ENCODE data around the gene GRID2IP. TPM values are rescaled to one million over a fixed set of nuclear protein-coding genes. Genes with fewer than 3 reads are reported as not detected.
A peak's percentile ranks its signal among the peaks of the same experiment; 100 is the strongest.
"Not testable (repeated sequence)": the region's sequence is repeated elsewhere in the genome, so short reads cannot be mapped to it uniquely, and the experiment has no call there.

Gene GRID2IP
- total RNA-seq, 4 donors from 2014 or later: 0.13 TPM; not detected in 3

DNA sequence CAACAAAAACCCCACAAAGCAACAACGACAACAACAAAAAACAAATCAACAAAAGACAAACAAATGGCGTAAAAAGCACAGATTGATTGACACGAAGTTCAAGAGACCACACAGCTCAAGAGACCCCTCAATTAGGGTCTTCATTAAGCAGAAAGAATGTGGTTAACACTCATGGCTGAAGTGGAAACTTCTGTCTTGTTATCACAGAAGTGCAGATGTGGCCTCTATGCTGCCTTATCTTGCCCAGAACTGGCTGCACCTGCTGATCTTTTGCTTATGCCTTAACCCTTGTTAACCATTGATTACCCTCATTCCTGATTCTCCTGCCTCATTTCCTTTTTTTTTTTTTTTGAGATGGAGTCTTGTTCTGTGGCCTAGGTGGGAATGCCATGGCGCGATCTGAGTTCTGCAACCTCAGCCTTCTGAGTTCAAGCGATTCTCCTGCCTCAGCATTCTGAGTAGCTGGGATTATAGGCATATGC, 100.0 kb downstream of the GRID2IP start:
- ATAC-seq (no peak), DNase-seq (no peak)
- H3K9me3 ChIP-seq: no peaks in the 10 kb centered on the region
- H3K4me3 ChIP-seq: no peak overlapping the region
- intact Hi-C loops (cut with DNase I; ENCODE audit: low total_unique reads) (no loop called here), in situ Hi-C loops (cut with MboI; ENCODE audit: low sequenced_read_pairs in 4 of 4) (no loop called here)
- TF ChIP-seq POLR2A (IDR thresholded peaks at IDR 0.05): no peak
- TF ChIP-seq, protein P1, sequence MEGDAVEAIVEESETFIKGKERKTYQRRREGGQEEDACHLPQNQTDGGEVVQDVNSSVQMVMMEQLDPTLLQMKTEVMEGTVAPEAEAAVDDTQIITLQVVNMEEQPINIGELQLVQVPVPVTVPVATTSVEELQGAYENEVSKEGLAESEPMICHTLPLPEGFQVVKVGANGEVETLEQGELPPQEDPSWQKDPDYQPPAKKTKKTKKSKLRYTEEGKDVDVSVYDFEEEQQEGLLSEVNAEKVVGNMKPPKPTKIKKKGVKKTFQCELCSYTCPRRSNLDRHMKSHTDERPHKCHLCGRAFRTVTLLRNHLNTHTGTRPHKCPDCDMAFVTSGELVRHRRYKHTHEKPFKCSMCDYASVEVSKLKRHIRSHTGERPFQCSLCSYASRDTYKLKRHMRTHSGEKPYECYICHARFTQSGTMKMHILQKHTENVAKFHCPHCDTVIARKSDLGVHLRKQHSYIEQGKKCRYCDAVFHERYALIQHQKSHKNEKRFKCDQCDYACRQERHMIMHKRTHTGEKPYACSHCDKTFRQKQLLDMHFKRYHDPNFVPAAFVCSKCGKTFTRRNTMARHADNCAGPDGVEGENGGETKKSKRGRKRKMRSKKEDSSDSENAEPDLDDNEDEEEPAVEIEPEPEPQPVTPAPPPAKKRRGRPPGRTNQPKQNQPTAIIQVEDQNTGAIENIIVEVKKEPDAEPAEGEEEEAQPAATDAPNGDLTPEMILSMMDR (IDR thresholded peaks at IDR 0.05 in 4 of 5, conservative IDR thresholded peaks at IDR 0.05 in 1 of 5): no peak
- H3K27me3 ChIP-seq: no peaks in the 10 kb centered on the region
- H3K4me1 ChIP-seq: peaks cover 7 to 8% of the 10 kb centered on the region in 2 donors
- no peaks in the 10 kb centered on the region for H3K36me3 ChIP-seq
- no peak overlapping the region for H3K27ac ChIP-seq

DNA sequence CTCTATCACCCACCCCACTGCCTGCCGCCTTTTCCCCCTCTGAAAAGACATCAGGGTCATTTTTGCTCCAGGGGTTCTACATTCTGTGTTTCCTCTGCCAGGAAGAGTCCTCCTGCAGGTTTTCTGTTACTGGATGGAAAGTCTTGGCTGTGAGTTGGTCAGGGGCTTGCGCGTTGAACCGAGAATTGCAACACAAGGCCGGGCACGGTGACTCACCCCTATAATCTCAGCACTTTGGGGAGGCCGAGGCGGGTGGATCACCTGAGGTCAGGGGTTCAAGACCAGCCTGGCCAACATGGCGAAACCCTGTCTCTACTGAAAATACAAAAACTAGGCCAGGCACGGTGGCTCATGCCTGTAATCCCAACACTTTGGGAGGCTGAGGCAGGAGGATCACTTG, 100.7 kb downstream of the GRID2IP start:
- H3K36me3 ChIP-seq; ATAC-seq; H3K9me3 ChIP-seq; DNase-seq; H3K4me3 ChIP-seq; intact Hi-C loops (cut with DNase I; ENCODE audit: low total_unique reads); H3K27ac ChIP-seq; in situ Hi-C loops (cut with MboI; ENCODE audit: low sequenced_read_pairs in 4 of 4); H3K27me3 ChIP-seq: not testable (repeated sequence)
- H3K4me1 ChIP-seq: peaks cover 8 to 13% of the 10 kb centered on the region in 2 donors

DNA sequence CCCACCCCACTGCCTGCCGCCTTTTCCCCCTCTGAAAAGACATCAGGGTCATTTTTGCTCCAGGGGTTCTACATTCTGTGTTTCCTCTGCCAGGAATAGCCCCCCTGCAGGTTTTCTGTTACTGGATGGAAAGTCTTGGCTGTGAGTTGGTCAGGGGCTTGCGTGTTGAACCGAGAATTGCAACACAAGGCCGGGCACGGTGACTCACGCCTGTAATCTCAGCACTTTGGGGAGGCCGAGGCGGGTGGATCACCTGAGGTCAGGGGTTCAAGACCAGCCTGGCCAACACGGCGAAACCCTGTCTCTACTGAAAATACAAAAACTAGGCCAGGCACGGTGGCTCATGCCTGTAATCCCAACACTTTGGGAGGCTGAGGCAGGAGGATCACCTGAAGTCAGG, 101.4 kb downstream of the GRID2IP start:
- DNase-seq; ATAC-seq; H3K27ac ChIP-seq; in situ Hi-C loops (cut with MboI; ENCODE audit: low sequenced_read_pairs in 4 of 4); H3K36me3 ChIP-seq; H3K27me3 ChIP-seq; H3K9me3 ChIP-seq; H3K4me3 ChIP-seq: not testable (repeated sequence)
- intact Hi-C loops (cut with DNase I; ENCODE audit: low total_unique reads): loop anchor here (10.0 kb wide), 1 partner anchor 1115 kb away; the partner anchor contains the start of gene MIOS
- H3K4me1 ChIP-seq: peaks cover 15 to 20% of the 10 kb centered on the region in 2 donors

DNA sequence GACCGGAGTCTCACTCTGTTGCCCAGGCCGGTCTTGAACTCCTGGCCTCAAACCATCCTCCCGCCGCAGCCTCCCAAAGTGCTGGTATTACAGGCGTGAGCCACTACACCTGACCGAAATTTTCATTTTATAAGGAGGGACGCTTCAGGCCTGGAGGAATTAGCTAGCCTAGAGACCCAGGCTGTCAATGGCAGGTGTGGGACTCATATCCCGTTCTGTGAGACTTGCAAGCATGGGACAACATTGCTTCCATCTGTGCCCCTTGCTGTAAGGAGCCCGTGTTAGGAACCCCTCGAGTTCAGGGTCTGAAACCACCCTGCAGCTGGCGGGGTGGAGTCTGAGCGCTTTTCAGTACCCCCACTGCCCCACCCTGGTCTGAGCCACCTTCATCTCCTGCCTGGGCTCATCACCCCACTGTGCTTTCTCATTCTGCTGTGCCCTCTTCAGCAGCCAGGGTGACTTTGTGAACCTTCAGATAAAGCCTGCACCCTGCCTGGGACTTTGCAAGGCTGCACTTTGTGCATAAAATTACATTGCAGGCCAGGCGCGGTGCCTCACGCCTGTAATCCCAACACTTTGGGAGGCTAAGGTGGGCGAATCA, 102.2 kb downstream of the GRID2IP start:
- H3K4me3 ChIP-seq: no peak overlapping the region
- intact Hi-C loops (cut with DNase I; ENCODE audit: low total_unique reads): loop anchor here (1.0 to 10.0 kb wide), 2 partner anchors 32 to 1116 kb away; partner anchors contain the start of gene MIOS
- H3K9me3 ChIP-seq: no peaks in the 10 kb centered on the region
- peaks cover 24 to 28% of the 10 kb centered on the region in 2 donors for H3K4me1 ChIP-seq
- no peak for ATAC-seq
- no peaks in the 10 kb centered on the region for H3K27me3 ChIP-seq
- in situ Hi-C loops (cut with MboI; ENCODE audit: low sequenced_read_pairs in 4 of 4): no loop called here
- H3K36me3 ChIP-seq: peaks cover 0 to 16% of the 10 kb centered on the region in 2 donors
- DNase-seq: no peak
- H3K27ac ChIP-seq: peak overlapping the region; percentile 93 to 98 (median 97)
- no peak for TF ChIP-seq POLR2A (IDR thresholded peaks at IDR 0.05)
- TF ChIP-seq, protein P1 (IDR thresholded peaks at IDR 0.05 in 4 of 5, conservative IDR thresholded peaks at IDR 0.05 in 1 of 5): no peak

DNA sequence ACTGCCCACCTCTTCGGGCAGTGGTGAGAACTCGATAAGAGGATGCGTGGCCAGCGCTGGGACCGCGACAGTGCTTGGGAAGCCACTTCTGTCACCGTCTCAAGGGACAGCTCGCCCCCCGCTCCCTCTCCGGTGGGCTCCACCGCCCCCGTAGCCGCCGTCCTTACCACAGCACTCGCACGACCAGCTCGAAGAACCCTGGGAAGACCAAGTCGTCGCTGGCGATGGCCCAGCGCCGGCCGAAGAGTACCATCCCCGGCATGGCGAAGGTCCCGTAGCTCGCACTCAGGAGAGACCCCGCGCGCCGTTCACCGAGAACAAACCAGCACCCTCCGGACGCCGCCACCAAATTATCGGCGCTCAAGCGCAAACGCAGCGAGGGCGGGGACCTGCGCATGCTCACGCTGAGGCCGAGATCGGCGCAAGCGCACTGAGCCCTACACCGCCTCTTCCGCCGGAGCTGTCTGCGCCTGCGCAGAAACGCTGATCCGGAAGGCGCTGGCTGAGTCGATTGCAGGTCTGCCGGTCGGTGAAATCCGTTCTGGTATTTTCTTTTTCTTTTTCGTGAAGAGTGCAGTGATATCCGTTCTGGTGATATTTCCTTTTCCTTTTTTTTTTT, 103.6 kb downstream of the GRID2IP start, which contains the start of gene DAGLB:
TSS of gene DAGLB (minus strand) at position 374 of the 619 bp plus-strand sequence. CDS start at position 262, 112 bp downstream.
- H3K9me3 ChIP-seq: no peaks in the 10 kb centered on the region
- peaks cover 33 to 37% of the 10 kb centered on the region in 2 donors for H3K4me1 ChIP-seq
- peak; percentile 82 to 87 for DNase-seq
- peaks cover 0 to 24% of the 10 kb centered on the region in 2 donors for H3K36me3 ChIP-seq
- H3K4me3 ChIP-seq: peak within 1 kb of the TSS; percentile 91 to 97 (median 92)
- TF ChIP-seq, protein P1 (IDR thresholded peaks at IDR 0.05 in 4 of 5, conservative IDR thresholded peaks at IDR 0.05 in 1 of 5): no peak
- peak; percentile 93 to 94 for TF ChIP-seq POLR2A (IDR thresholded peaks at IDR 0.05)
- peak; percentile 82 to 84 for ATAC-seq
- peak within 1 kb of the TSS; percentile 93 to 98 (median 97) for H3K27ac ChIP-seq
- no peaks in the 10 kb centered on the region for H3K27me3 ChIP-seq
- in situ Hi-C loops (cut with MboI; ENCODE audit: low sequenced_read_pairs in 4 of 4): no loop called here
- intact Hi-C loops (cut with DNase I; ENCODE audit: low total_unique reads): loop anchor here (1.0 to 10.0 kb wide), 3 partner anchors 34 to 1117 kb away; partner anchors contain the start of genes AIMP2, MIOS and PMS2

Other genes starting within 250 kb of the GRID2IP start
- gene FAM220A, start 202.5 kb downstream of the GRID2IP start, total RNA-seq: 10 to 100 TPM; 40.3 to 61.1 (median 50.8) TPM
- gene RAC1, start 176.9 kb downstream of the GRID2IP start, total RNA-seq: 100 to 1,000 TPM in 2 of 4 donors, 10 to 100 TPM in 2; 75.2 to 168 (median 111) TPM
- 10 to 100 TPM; 11.7 to 24.0 (median 16.1) TPM for gene DAGLB, start 103.5 kb downstream of the GRID2IP start, total RNA-seq
- gene KDELR2, start 67.3 kb downstream of the GRID2IP start, total RNA-seq: 10 to 100 TPM; 27.5 to 34.2 (median 31.8) TPM
- 10 to 100 TPM; 52.7 to 88.6 (median 70.5) TPM for gene ZDHHC4, start 26.0 kb upstream of the GRID2IP start, total RNA-seq
- 10 to 100 TPM; 20.1 to 30.4 (median 26.1) TPM for gene INTS15, start 38.6 kb upstream of the GRID2IP start, total RNA-seq
- gene ZNF853, start 64.1 kb upstream of the GRID2IP start, total RNA-seq: 10 to 100 TPM in 3 of 4 donors, 1 to 10 TPM in 1; 9.5 to 21.6 (median 13.0) TPM
- gene ZNF316, start 85.9 kb upstream of the GRID2IP start, total RNA-seq: 10 to 100 TPM; 11.4 to 19.1 (median 18.1) TPM
- gene ZNF12, start 155.5 kb upstream of the GRID2IP start, total RNA-seq: 1 to 10 TPM; 4.5 to 8.9 (median 5.3) TPM
- gene RSPH10B2, start 202.6 kb upstream of the GRID2IP start, total RNA-seq: 1 to 10 TPM in 2 of 4 donors, under 1 TPM in 2; 0.09 to 6.4 (median 1.1) TPM